Liver (tissue), 3 donors: Measurements from ENCODE around the gene GNG13.

Experiments
- CTCF ChIP-seq: fragments of 150-350 bp; IDR thresholded peaks from 2 replicates; pipeline ENCODE4 v1.5.1; 2017; ENCODE audit warnings: improper control_type of control experiment, low read depth, low read length; ENCODE audit not compliant: missing input control
- HNF4G ChIP-seq: IDR thresholded peaks from 2 replicates; pipeline ENCODE4 v1.6.1; 2016; ENCODE audit warnings: antibody characterized with exemption
- JUND ChIP-seq, 2 donors: IDR thresholded peaks; 2 replicates each; pipeline ENCODE4 v1.6.1; 2016; ENCODE audit warnings: antibody characterized with exemption in 2 of 2
- MAX ChIP-seq: IDR thresholded peaks from 2 replicates; pipeline ENCODE4 v1.6.1; 2016; ENCODE audit warnings: antibody characterized with exemption
- NR2F2 ChIP-seq: IDR thresholded peaks from 2 replicates; pipeline ENCODE4 v1.6.1; 2016; ENCODE audit warnings: antibody characterized with exemption
- TAF1 ChIP-seq: conservative IDR thresholded peaks from 2 replicates; pipeline ENCODE4 v1.6.1; 2016; ENCODE audit warnings: antibody characterized with exemption, mild to moderate bottlenecking
- YY1 ChIP-seq: IDR thresholded peaks from 2 replicates; pipeline ENCODE4 v1.6.1; 2016; ENCODE audit warnings: antibody characterized with exemption, mild to moderate bottlenecking
- donor health status: healthy.
- donor health status: healthy.

- TF ChIP-seq HNF4G (no peak), CTCF (no peak), MAX (no peak), YY1 (no peak), JUND (IDR thresholded peaks at IDR 0.05) (no peak), TAF1 (no peak), NR2F2 (no peak)
These were observed 6.3 kb downstream of the GNG13 start for GRCh38 chr16:794091-794822.
